IMR-90 (cell line): ENCODE measurements around the gene NECAB2. TPM values are rescaled to one million over a fixed set of nuclear protein-coding genes. Genes with fewer than 3 reads are reported as not detected.

Source experiments
- ATAC-seq: fragments of 200-7000 bp; cut with Tn5 transposase; 2 replicates; pipeline ENCODE4 v1.9.1; 2020; ENCODE audit warnings: low read depth, mild to moderate bottlenecking, moderate library complexity
- BruUV-seq: library from RNA; stranded (reverse); fragments of 400-500 nt; replicated peaks from 2 replicates; lab custom pipeline; 2021; lab: Mats Ljungman, UMichigan
- CTCF ChIA-PET: fragments of 300-600 bp; formaldehyde crosslinking; extraction: SDS; loops from one replicate; lab custom pipeline; 2021; ENCODE audit warnings: antibody characterized with exemption; lab: Yijun Ruan, JAX
- POLR2A ChIA-PET: fragments of 300-600 bp; sonication (Branson Sonifier 250); formaldehyde crosslinking; loops from one replicate; lab custom pipeline; 2022; ENCODE audit warnings: antibody characterized with exemption; ENCODE audit not compliant: unreplicated experiment; lab: Charles Lee
- DNase-seq: peaks from one replicate; pipeline ENCODE4 v3.0.0; 2013
- H2AFZ ChIP-seq: replicated peaks from 2 replicates; pipeline ENCODE3; 2013; ENCODE audit warnings: low read length, mild to moderate bottlenecking; ENCODE audit not compliant: poor library complexity
- H2AK5ac ChIP-seq: 2 replicates; pipeline ENCODE4 v1.6.1; 2013; ENCODE audit warnings: low read depth, low read length, inconsistent platforms
- H2AK9ac ChIP-seq: replicated peaks from 2 replicates; pipeline ENCODE3; 2013; ENCODE audit warnings: mild to moderate bottlenecking, low read depth, low read length, moderate library complexity; ENCODE audit not compliant: poor library complexity
- H2BK120ac ChIP-seq: 2 replicates; pipeline ENCODE4 v1.6.1; 2013; ENCODE audit warnings: low read depth, low read length, inconsistent platforms
- H2BK15ac ChIP-seq: 3 replicates; pipeline ENCODE4 v1.6.1; 2013; ENCODE audit warnings: low read depth, low read length, inconsistent platforms
- H2BK20ac ChIP-seq: 2 replicates; pipeline ENCODE4 v1.6.1; 2013; ENCODE audit warnings: low read depth, mild to moderate bottlenecking, inconsistent platforms, low read length, moderate library complexity
- H2BK5ac ChIP-seq: 2 replicates; pipeline ENCODE4 v1.6.1; 2013; ENCODE audit warnings: mild to moderate bottlenecking, low read depth, low read length, inconsistent platforms; ENCODE audit not compliant: poor library complexity, severe bottlenecking
- H3K14ac ChIP-seq: replicated peaks from 2 replicates; pipeline ENCODE4 v1.6.1; 2013; ENCODE audit warnings: low read depth, low read length, inconsistent platforms
- H3K18ac ChIP-seq: 2 replicates; pipeline ENCODE4 v1.6.1; 2013; ENCODE audit warnings: low read depth, low read length, control low read depth
- H3K23ac ChIP-seq: 2 replicates; pipeline ENCODE4 v1.6.1; 2013; ENCODE audit warnings: low read depth, low read length, inconsistent platforms
- H3K27ac ChIP-seq: 2 replicates; pipeline ENCODE4 v1.5.1; 2013; ENCODE audit warnings: mild to moderate bottlenecking, control low read depth, low read length; ENCODE audit not compliant: insufficient read depth
- H3K27me3 ChIP-seq: 2 replicates; pipeline ENCODE4 v1.6.1; 2013; ENCODE audit warnings: low read length; ENCODE audit not compliant: control insufficient read depth, insufficient read depth
- H3K36me3 ChIP-seq: 2 replicates; pipeline ENCODE4 v1.6.1; 2013; ENCODE audit warnings: low read length, mixed read lengths; ENCODE audit not compliant: control insufficient read depth, insufficient read depth
- H3K4ac ChIP-seq: 2 replicates; pipeline ENCODE4 v1.6.1; 2013; ENCODE audit warnings: low read depth, low read length, inconsistent platforms
- H3K4me1 ChIP-seq: 2 replicates; pipeline ENCODE4 v1.6.1; 2013; ENCODE audit warnings: low read length, mixed read lengths; ENCODE audit not compliant: control insufficient read depth, insufficient read depth
- H3K4me2 ChIP-seq: 2 replicates; pipeline ENCODE4 v1.6.1; 2013; ENCODE audit warnings: low read depth, mild to moderate bottlenecking, control low read depth, low read length, moderate library complexity
- H3K4me3 ChIP-seq: 2 replicates; pipeline ENCODE4 v1.5.1; 2013; ENCODE audit warnings: low read depth, mild to moderate bottlenecking, control low read depth, low read length, moderate library complexity; ENCODE audit not compliant: insufficient read depth
- H3K56ac ChIP-seq: 2 replicates; pipeline ENCODE4 v1.6.1; 2013; ENCODE audit warnings: low read length, inconsistent platforms; ENCODE audit not compliant: insufficient read depth; ENCODE audit errors: extremely low read depth
- H3K79me1 ChIP-seq, 2 experiments: 2 replicates each; pipeline ENCODE4 v1.6.1; 2013; ENCODE audit warnings: low read length in 2 of 2, inconsistent platforms in 1 of 2, low read depth in 1 of 2
- H3K9ac ChIP-seq: 2 replicates; pipeline ENCODE4 v1.6.1; 2013; ENCODE audit warnings: low read depth, low read length, control low read depth
- H3K9me1 ChIP-seq: 2 replicates; pipeline ENCODE4 v1.6.1; 2013; ENCODE audit warnings: low read length, inconsistent platforms; ENCODE audit not compliant: insufficient read depth
- H3K9me3 ChIP-seq: 2 replicates; pipeline ENCODE4 v1.6.1; 2013; ENCODE audit warnings: low read length; ENCODE audit not compliant: control insufficient read depth, insufficient read depth
- H4K20me1 ChIP-seq: 2 replicates; pipeline ENCODE4 v1.6.1; 2013; ENCODE audit warnings: low read length, inconsistent platforms; ENCODE audit not compliant: insufficient read depth
- H4K5ac ChIP-seq: 2 replicates; pipeline ENCODE4 v1.6.1; 2013; ENCODE audit warnings: mild to moderate bottlenecking, low read depth, low read length, control low read depth
- H4K8ac ChIP-seq, 2 experiments: 2 replicates each; pipeline ENCODE4 v1.6.1; 2013; ENCODE audit warnings: low read depth in 2 of 2, low read length in 2 of 2, control low read depth in 1 of 2, inconsistent platforms in 1 of 2
- H4K91ac ChIP-seq: 2 replicates; pipeline ENCODE4 v1.6.1; 2013; ENCODE audit warnings: low read depth, low read length, inconsistent platforms; ENCODE audit not compliant: insufficient read depth
- CEBPB ChIP-seq: IDR thresholded peaks from 2 replicates; pipeline ENCODE4 v1.6.1; 2012; ENCODE audit warnings: low read depth, low read length, improper control_type of control experiment
- CHD1 ChIP-seq: IDR thresholded peaks from 2 replicates; pipeline ENCODE4 v1.6.1; 2012; ENCODE audit warnings: low read depth, low read length, improper control_type of control experiment
- ELK1 ChIP-seq: fragments of 150-350 bp; IDR thresholded peaks from 2 replicates; pipeline ENCODE4 v1.6.1; 2016; ENCODE audit warnings: low read depth, mild to moderate bottlenecking, low read length, moderate library complexity, borderline replicate concordance
- NFE2L2 ChIP-seq: fragments of 150-350 bp; IDR thresholded peaks from 2 replicates; pipeline ENCODE4 v1.6.1; 2016; ENCODE audit warnings: low read depth, mild to moderate bottlenecking, low read length
- POLR2A ChIP-seq: IDR thresholded peaks from 2 replicates; pipeline ENCODE4 v1.6.1; 2012; ENCODE audit warnings: mild to moderate bottlenecking, low read depth, low read length
- RCOR1 ChIP-seq: IDR thresholded peaks from 2 replicates; pipeline ENCODE4 v1.6.1; 2012; ENCODE audit warnings: mild to moderate bottlenecking, low read length, improper control_type of control experiment; ENCODE audit not compliant: insufficient replicate concordance
- RFX5 ChIP-seq: IDR thresholded peaks from 2 replicates; pipeline ENCODE4 v1.8.0; 2012; ENCODE audit warnings: low read depth, mild to moderate bottlenecking, low read length, moderate library complexity
- SMC3 ChIP-seq: fragments of 150-350 bp; IDR thresholded peaks from 2 replicates; pipeline ENCODE4 v1.6.1; 2016; ENCODE audit warnings: low read depth, mild to moderate bottlenecking, antibody characterized with exemption, low read length, moderate library complexity
- WGBS, 2 experiments: methylation state at CpG; one replicate each; pipeline versions ENCODE4 v1.1.5 to v1.1.7; 2013; ENCODE audit warnings: missing lambda C conversion rate in 2 of 2; ENCODE audit not compliant: insufficient read length in 1 of 2; ENCODE audit errors: extremely low coverage in 2 of 2; 5-methylcytosine and 5-hydroxymethylcytosine counted together
- dilution Hi-C: fragments of 300-500 bp; cut with HindIII; formaldehyde crosslinking; loops from one replicate; pipeline ENCODE4 v1.14.3; 2018; ENCODE audit warnings: low sequenced_read_pairs; ENCODE audit not compliant: unreplicated experiment
- in situ Hi-C: fragments of 300-500 bp; cut with MboI; formaldehyde crosslinking; loops from 3 replicates; pipeline ENCODE4 v1.14.3; 2019; ENCODE audit warnings: low sequenced_read_pairs, inconsistent platforms, mixed read lengths
- intact Hi-C: fragments of 100-400 bp; cut with micrococcal nuclease; formaldehyde crosslinking; loops from 2 replicates; pipeline ENCODE4 v1.10.0; 2022
- polyA plus RNA-seq, 3 experiments: library from polyadenylated mRNA; depleted of rRNA; stranded (reverse); fragments of >200 nt; gene quantifications; 2 replicates each; pipeline ENCODE4 v1.2.3, GENCODE V29; 2012; ENCODE audit warnings: low replicate concordance in 1 of 3
- total RNA-seq: library from RNA; depleted of rRNA; stranded (reverse); fragments of >200 nt; gene quantifications from 2 replicates; pipeline ENCODE4 v1.2.3, GENCODE V29; 2012
- TF ChIP-seq, protein P1 (sequence below): conservative IDR thresholded peaks from 2 replicates; pipeline ENCODE4 v1.5.1; 2012; ENCODE audit warnings: mild to moderate bottlenecking, low read depth, low read length, improper control_type of control experiment
- TF ChIP-seq, protein P2 (sequence below): fragments of 150-350 bp; IDR thresholded peaks from 2 replicates; pipeline ENCODE4 v1.6.1; 2017; ENCODE audit warnings: mild to moderate bottlenecking, antibody characterized with exemption, low read length, low read depth

NECAB2 gene
- total and polyA plus RNA-seq, 2 of the 4 experiments (the other 2 are of a cell fraction): 0.27 TPM; not detected in 1

- Histone ChIP-seq H2AFZ (no peak overlapping the region), H3K9ac (no peak overlapping the region), H3K56ac (no peak overlapping the region), H3K23ac (no peak overlapping the region), H2BK5ac (no peak overlapping the region), H3K14ac (no peak overlapping the region), H3K4ac (no peak overlapping the region), H3K9me1 (no peaks in the 10 kb centered on the region), H3K79me1 (no peaks in the 10 kb centered on the region), H2BK120ac (no peak overlapping the region), H3K9me3 (no peaks in the 10 kb centered on the region), H2AK9ac (no peak overlapping the region), H3K4me1 (no peaks in the 10 kb centered on the region), H4K5ac (no peak overlapping the region), H4K91ac (no peak overlapping the region), H2BK20ac (no peak overlapping the region), H4K8ac (no peak overlapping the region), H3K4me2 (no peak overlapping the region), H3K4me3 (no peak overlapping the region), H3K27me3 (peaks cover 47% of the 10 kb centered on the region), H2AK5ac (no peak overlapping the region), H3K18ac (no peak overlapping the region), H3K27ac (no peak overlapping the region), H3K36me3 (no peaks in the 10 kb centered on the region), H4K20me1 (no peaks in the 10 kb centered on the region; the same call in 1 of the 2 replicates), H2BK15ac (no peak overlapping the region)
- BruUV-seq: no TSS peak
- ChIA-PET CTCF (no interaction called here), POLR2A (no interaction called here)
- 100% methylated on average over 3 of the region's 7 CpGs; no CpG with 5 or more reads in 1 of the 2 experiments for WGBS, 2 experiments
- in situ Hi-C loops: no loop called here
- no peak for TF ChIP-seq CHD1
- TF ChIP-seq CEBPB: no peak
- no peak for TF ChIP-seq NFE2L2
- TF ChIP-seq, protein P1, sequence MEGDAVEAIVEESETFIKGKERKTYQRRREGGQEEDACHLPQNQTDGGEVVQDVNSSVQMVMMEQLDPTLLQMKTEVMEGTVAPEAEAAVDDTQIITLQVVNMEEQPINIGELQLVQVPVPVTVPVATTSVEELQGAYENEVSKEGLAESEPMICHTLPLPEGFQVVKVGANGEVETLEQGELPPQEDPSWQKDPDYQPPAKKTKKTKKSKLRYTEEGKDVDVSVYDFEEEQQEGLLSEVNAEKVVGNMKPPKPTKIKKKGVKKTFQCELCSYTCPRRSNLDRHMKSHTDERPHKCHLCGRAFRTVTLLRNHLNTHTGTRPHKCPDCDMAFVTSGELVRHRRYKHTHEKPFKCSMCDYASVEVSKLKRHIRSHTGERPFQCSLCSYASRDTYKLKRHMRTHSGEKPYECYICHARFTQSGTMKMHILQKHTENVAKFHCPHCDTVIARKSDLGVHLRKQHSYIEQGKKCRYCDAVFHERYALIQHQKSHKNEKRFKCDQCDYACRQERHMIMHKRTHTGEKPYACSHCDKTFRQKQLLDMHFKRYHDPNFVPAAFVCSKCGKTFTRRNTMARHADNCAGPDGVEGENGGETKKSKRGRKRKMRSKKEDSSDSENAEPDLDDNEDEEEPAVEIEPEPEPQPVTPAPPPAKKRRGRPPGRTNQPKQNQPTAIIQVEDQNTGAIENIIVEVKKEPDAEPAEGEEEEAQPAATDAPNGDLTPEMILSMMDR: no peak
- TF ChIP-seq POLR2A: no peak
- TF ChIP-seq SMC3: no peak
- TF ChIP-seq RCOR1: no peak
- TF ChIP-seq RFX5: no peak
- TF ChIP-seq, protein P2, sequence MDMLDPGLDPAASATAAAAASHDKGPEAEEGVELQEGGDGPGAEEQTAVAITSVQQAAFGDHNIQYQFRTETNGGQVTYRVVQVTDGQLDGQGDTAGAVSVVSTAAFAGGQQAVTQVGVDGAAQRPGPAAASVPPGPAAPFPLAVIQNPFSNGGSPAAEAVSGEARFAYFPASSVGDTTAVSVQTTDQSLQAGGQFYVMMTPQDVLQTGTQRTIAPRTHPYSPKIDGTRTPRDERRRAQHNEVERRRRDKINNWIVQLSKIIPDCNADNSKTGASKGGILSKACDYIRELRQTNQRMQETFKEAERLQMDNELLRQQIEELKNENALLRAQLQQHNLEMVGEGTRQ: no peak
- no peak for TF ChIP-seq ELK1
- intact Hi-C loops: no loop called here
- dilution Hi-C loops: no loop called here
- no peak for ATAC-seq
- DNase-seq: no peak
Measured at GRCh38 chr16:84001726-84002125, 33.7 kb downstream of the NECAB2 start.
